SK-N-MC (cell line): Measurements from ENCODE around the gene ENTPD3.

Experiments
- EZH2 ChIP-seq: fragments of 200-600 bp; sonication (generic); IDR thresholded peaks from one replicate; pipeline ENCODE4 v1.6.1; 2017; ENCODE audit warnings: antibody characterized with exemption
- POLR2AphosphoS5 ChIP-seq: IDR thresholded peaks from 2 replicates; pipeline ENCODE4 v1.6.1; 2012; ENCODE audit warnings: mild to moderate bottlenecking, low read depth, low read length, borderline replicate concordance

GRCh38 chr3:40432793-40433192, 45.8 kb downstream of the ENTPD3 start:
- TF ChIP-seq EZH2 (no peak), POLR2AphosphoS5 (no peak)
